Fibroblast of lung (primary cell): ENCODE measurements around the gene COL18A1. TPM values are rescaled to one million over a fixed set of nuclear protein-coding genes. Genes with fewer than 3 reads are reported as not detected.
"Not testable (repeated sequence)": the region's sequence is repeated elsewhere in the genome, so short reads cannot be mapped to it uniquely, and the experiment has no call there.

Source experiments
- DNase-seq, 2 donors: peaks; one replicate each; pipeline versions ENCODE4 v3.0.0 to v3.0.0-alpha.2; 2010; ENCODE audit warnings: low read depth in 2 of 2
- H2AFZ ChIP-seq: 2 replicates; pipeline ENCODE4 v1.5.1; 2012; ENCODE audit warnings: low read length, control low read depth, inconsistent platforms
- H3K27ac ChIP-seq: 2 replicates; pipeline ENCODE4 v1.5.1; 2011; ENCODE audit warnings: low read length, control low read depth; ENCODE audit not compliant: insufficient read depth
- H3K27me3 ChIP-seq: 2 replicates; pipeline ENCODE4 v1.5.1; 2011; ENCODE audit warnings: mild to moderate bottlenecking, low read length; ENCODE audit not compliant: control insufficient read depth, insufficient read depth
- H3K36me3 ChIP-seq: 2 replicates; pipeline ENCODE4 v1.5.1; 2011; ENCODE audit warnings: low read length; ENCODE audit not compliant: control insufficient read depth, insufficient read depth
- H3K4me1 ChIP-seq: 2 replicates; pipeline ENCODE4 v1.5.1; 2011; ENCODE audit warnings: low read length; ENCODE audit not compliant: control insufficient read depth, insufficient read depth; ENCODE audit errors: extremely low read depth
- H3K4me2 ChIP-seq: 2 replicates; pipeline ENCODE4 v1.5.1; 2011; ENCODE audit warnings: low read length, control low read depth; ENCODE audit not compliant: insufficient read depth; ENCODE audit errors: extremely low read depth
- H3K4me3 ChIP-seq, 4 experiments: fragments of 200-600 bp in 1 of 4; sonication (generic) in 1 of 4; replicated peaks in 1 of 4; 2 replicates each; pipeline ENCODE4 v1.5.1; 2011 to 2016; ENCODE audit warnings: low read length in 4 of 4, low read depth in 3 of 4, mild to moderate bottlenecking in 3 of 4, control low read depth in 2 of 4, inconsistent platforms in 1 of 4, mixed read lengths in 1 of 4; ENCODE audit not compliant: insufficient read depth in 1 of 4; ENCODE audit errors: control extremely low read depth in 1 of 4
- H3K79me2 ChIP-seq: 2 replicates; pipeline ENCODE4 v1.5.1; 2012; ENCODE audit warnings: mild to moderate bottlenecking, low read length, inconsistent platforms; ENCODE audit not compliant: control insufficient read depth, insufficient read depth
- H3K9ac ChIP-seq: 2 replicates; pipeline ENCODE4 v1.5.1; 2011; ENCODE audit warnings: mild to moderate bottlenecking, low read length, control low read depth; ENCODE audit not compliant: insufficient read depth
- H3K9me3 ChIP-seq: 2 replicates; pipeline ENCODE4 v1.5.1; 2012; ENCODE audit warnings: low read depth, low read length; ENCODE audit not compliant: control insufficient read depth, insufficient read depth
- H4K20me1 ChIP-seq: 2 replicates; pipeline ENCODE4 v1.5.1; 2011; ENCODE audit warnings: low read length; ENCODE audit not compliant: control insufficient read depth, insufficient read depth; ENCODE audit errors: extremely low read depth
- CTCF ChIP-seq, 2 donors: IDR thresholded peaks in 1 of 2; conservative IDR thresholded peaks in 1 of 2; 1 replicate in 1 of 2; 2 replicates in 1 of 2; pipeline ENCODE4 v1.5.1; 2011 to 2012; ENCODE audit warnings: low read length in 2 of 2, control low read depth in 1 of 2, inconsistent platforms in 1 of 2, low read depth in 1 of 2, mild to moderate bottlenecking in 1 of 2
- EZH2 ChIP-seq: IDR thresholded peaks from 2 replicates; pipeline ENCODE4 v1.5.1; 2012; ENCODE audit warnings: low read length, control low read depth, mild to moderate bottlenecking; ENCODE audit errors: missing control alignments
- polyA plus RNA-seq, 2 donors: library from polyadenylated mRNA; depleted of rRNA in 1 of 2; stranded (reverse) in 1 of 2; unstranded in 1 of 2; fragments of >200 nt; gene quantifications; 2 replicates each; pipeline ENCODE4 v1.2.1, GENCODE V29; 2011 to 2012; ENCODE audit warnings: missing spikeins in 1 of 2
- total RNA-seq: library from RNA; depleted of rRNA; stranded (reverse); fragments of >200 nt; gene quantifications from 2 replicates; pipeline ENCODE4 v1.2.1, GENCODE V29; 2014

Gene COL18A1
- total and polyA plus RNA-seq, 2 donors (not counting 1 experiment from before 2014, with no cell fraction given) = 24.3 to 38.8 TPM

- no peak for TF ChIP-seq CTCF (conservative IDR thresholded peaks at IDR 0.05 in 1 of 2, IDR thresholded peaks at IDR 0.05 in 1 of 2; ENCODE audit: low read depth in 1 of 2, low read length in 2 of 2)
These were observed 42.8 kb upstream of the COL18A1 start for GRCh38 chr21:45362077-45362747.

GRCh38 chr21:45362748-45363145 lies 42.2 kb upstream of the COL18A1 start:
- no peak overlapping the region for H3K9ac ChIP-seq
- H3K9me3 ChIP-seq = no peaks in the 10 kb centered on the region
- no peaks in the 10 kb centered on the region for H3K79me2 ChIP-seq
- peaks cover 34% of the 10 kb centered on the region for H3K4me1 ChIP-seq
- H3K4me3 ChIP-seq = no peak overlapping the region
- H3K27me3 ChIP-seq = no peaks in the 10 kb centered on the region
- no peak overlapping the region for H3K4me2 ChIP-seq
- no peaks in the 10 kb centered on the region for H4K20me1 ChIP-seq
- TF ChIP-seq EZH2 = no peak
- no peak for TF ChIP-seq CTCF (conservative IDR thresholded peaks at IDR 0.05 in 1 of 2, IDR thresholded peaks at IDR 0.05 in 1 of 2; ENCODE audit: low read depth in 1 of 2, low read length in 2 of 2)
- no peaks in the 10 kb centered on the region for H3K36me3 ChIP-seq
- H3K27ac ChIP-seq = no peak overlapping the region
- no peak overlapping the region for H2AFZ ChIP-seq
- no peak for DNase-seq

More at GRCh38 chr21:45362077-45362747, 42.8 kb upstream of the COL18A1 start:
- Histone ChIP-seq H3K9ac (no peak overlapping the region), H3K9me3 (no peaks in the 10 kb centered on the region), H3K4me1 (peaks cover 29% of the 10 kb centered on the region), H2AFZ (no peak overlapping the region), H4K20me1 (no peaks in the 10 kb centered on the region), H3K4me2 (no peak overlapping the region), H3K27ac (no peak overlapping the region), H3K79me2 (no peaks in the 10 kb centered on the region), H3K4me3 (no peak overlapping the region), H3K36me3 (no peaks in the 10 kb centered on the region), H3K27me3 (no peaks in the 10 kb centered on the region)
- no peak for DNase-seq

- not testable (repeated sequence) for H3K4me3 ChIP-seq, H3K4me2 ChIP-seq, H3K36me3 ChIP-seq, H4K20me1 ChIP-seq, H3K79me2 ChIP-seq, H3K9me3 ChIP-seq, H2AFZ ChIP-seq, DNase-seq, H3K9ac ChIP-seq, H3K27me3 ChIP-seq
- Histone ChIP-seq H3K4me1 (peaks cover 35% of the 10 kb centered on the region), H3K27ac (peak overlapping the region; percentile 99)
These were observed 41.7 kb upstream of the COL18A1 start for GRCh38 chr21:45363272-45363671.
